ENCODE measurements around the gene EXOC6.

GRCh38 chr10:92972066-92972870, 123.9 kb downstream of the EXOC6 start:
- TF ChIP-seq EZH2 (IDR thresholded peaks at IDR 0.05; ENCODE audit: borderline replicate concordance, low read length) (no peak), CTCF (conservative IDR thresholded peaks at IDR 0.05 in 1 of 2, IDR thresholded peaks at IDR 0.05 in 1 of 2; ENCODE audit: extremely low read depth in 1 of 2, insufficient read depth in 1 of 2, low read depth in 1 of 2, low read length in 2 of 2) (no peak)

Measured in mammary epithelial cell (primary cell).